Measurements from ENCODE around the gene TALDO1. TPM values are rescaled to one million over a fixed set of nuclear protein-coding genes. Genes with fewer than 3 reads are reported as not detected.

Gene TALDO1
- total and polyA plus RNA-seq, 10 of the 15 experiments (the other 5 are each of a cell fraction or from before 2014, with no cell fraction given) = 121 to 302 (median 182) TPM

DNA sequence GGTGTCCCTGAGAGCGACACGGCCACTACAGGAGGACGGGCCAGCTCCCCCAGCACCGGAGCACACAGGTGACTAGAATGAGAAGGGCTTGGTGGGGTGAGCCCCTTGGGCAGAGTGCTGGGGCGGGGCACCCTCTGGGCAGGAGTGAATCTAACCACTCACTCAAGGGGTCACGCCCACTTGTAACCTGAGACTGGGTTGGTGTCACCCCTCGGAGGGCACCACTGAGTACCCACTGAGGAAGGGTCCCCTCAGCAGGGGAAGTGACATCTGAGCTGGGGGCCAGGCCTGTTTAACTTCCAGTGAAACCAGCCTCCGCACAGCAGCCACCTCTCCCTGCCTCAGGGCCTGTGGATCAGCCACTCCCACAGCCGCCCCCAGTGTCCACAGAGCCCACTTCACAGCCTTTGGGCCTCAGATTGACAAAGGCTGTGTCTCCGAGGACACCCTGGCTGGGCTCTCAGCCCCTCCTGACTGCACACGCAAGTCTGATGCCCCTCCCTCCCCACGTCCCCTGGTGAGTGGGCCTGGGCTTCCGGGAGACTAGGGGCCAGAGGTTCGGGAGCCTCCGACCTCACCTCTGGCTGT lies 24.4 kb downstream of the TALDO1 start:
- DNase-seq (ENCODE audit: low read depth, low spot score) = no peak
- H3K27me3 ChIP-seq (replicated peaks in 1 of 2; ENCODE audit: control insufficient read depth in 2 of 2, insufficient read depth in 2 of 2, low read length in 1 of 2) = no peaks in the 10 kb centered on the region
- BruUV-seq (replicated peaks) = no TSS peak
- FAIRE-seq = no peak
- intact Hi-C loops (cut with micrococcal nuclease; ENCODE audit: unreplicated experiment) = no loop called here
- H4K20me1 ChIP-seq (ENCODE audit: control insufficient read depth, insufficient read depth) = no peaks in the 10 kb centered on the region
- peaks cover 7% of the 10 kb centered on the region for H3K4me1 ChIP-seq (ENCODE audit: control insufficient read depth, insufficient read depth, low read length)
- H3K4me2 ChIP-seq (ENCODE audit: control insufficient read depth, insufficient read depth) = no peak overlapping the region
- peaks cover 26% of the 10 kb centered on the region for H3K79me2 ChIP-seq (ENCODE audit: control insufficient read depth, insufficient read depth, low read length)
- ATAC-seq = no peak
- WGBS (ENCODE audit: insufficient coverage, insufficient replicate concordance, low lambda C conversion rate, missing lambda C conversion rate) = 92% methylated on average over 15 of the region's 15 CpGs
- peak; percentile 16; the same call in 1 of the 2 replicates for TF ChIP-seq POLR2AphosphoS5 (IDR thresholded peaks at IDR 0.05; ENCODE audit: low read length)
- no peak for TF ChIP-seq TCF3 (IDR thresholded peaks at IDR 0.05; ENCODE audit: borderline replicate concordance, insufficient read depth, low read depth, low read length)
- no peak overlapping the region for H3K4me3 ChIP-seq
- in situ Hi-C loops (cut with MboI) = no loop called here
- H3K9ac ChIP-seq (ENCODE audit: control insufficient read depth, insufficient read depth, low read length) = no peak overlapping the region
- peaks cover 6 to 27% of the 10 kb centered on the region in 2 experiments; a peak in 3 of 4 replicates for H3K36me3 ChIP-seq (ENCODE audit: control insufficient read depth in 2 of 2, insufficient read depth in 2 of 2, low read length in 1 of 2)
- no peaks in the 10 kb centered on the region for H3K9me3 ChIP-seq (replicated peaks; ENCODE audit: control insufficient read depth, insufficient read depth, low read length)
- RAD21 ChIA-PET (ENCODE audit: unreplicated experiment) = no interaction called here
- POLR2A ChIA-PET = no interaction called here
- no peak overlapping the region for H3K27ac ChIP-seq (ENCODE audit: control insufficient read depth, insufficient read depth)
- CTCF ChIA-PET = no interaction called here
- SMC1A ChIA-PET (ENCODE audit: uncharacterized antibody, unreplicated experiment) = no interaction called here
- H2AFZ ChIP-seq (ENCODE audit: control insufficient read depth, low read depth, low read length) = no peak overlapping the region

- in situ Hi-C loops (cut with MboI) (no loop called here), intact Hi-C loops (cut with micrococcal nuclease; ENCODE audit: unreplicated experiment) (no loop called here)
- Histone ChIP-seq H3K4me1 (ENCODE audit: control insufficient read depth, insufficient read depth, low read length) (peaks cover 7% of the 10 kb centered on the region), H4K20me1 (ENCODE audit: control insufficient read depth, insufficient read depth) (no peaks in the 10 kb centered on the region), H3K9ac (ENCODE audit: control insufficient read depth, insufficient read depth, low read length) (no peak overlapping the region), H3K4me3 (no peak overlapping the region), H3K27me3 (replicated peaks in 1 of 2; ENCODE audit: control insufficient read depth in 2 of 2, insufficient read depth in 2 of 2, low read length in 1 of 2) (no peaks in the 10 kb centered on the region), H3K79me2 (ENCODE audit: control insufficient read depth, insufficient read depth, low read length) (peaks cover 34% of the 10 kb centered on the region), H3K9me3 (replicated peaks; ENCODE audit: control insufficient read depth, insufficient read depth, low read length) (no peaks in the 10 kb centered on the region), H3K27ac (ENCODE audit: control insufficient read depth, insufficient read depth) (no peak overlapping the region), H3K36me3 (ENCODE audit: control insufficient read depth in 2 of 2, insufficient read depth in 2 of 2, low read length in 1 of 2) (peaks cover 0 to 27% of the 10 kb centered on the region in 2 experiments; a peak in 3 of 4 replicates), H3K4me2 (ENCODE audit: control insufficient read depth, insufficient read depth) (no peak overlapping the region), H2AFZ (ENCODE audit: control insufficient read depth, low read depth, low read length) (no peak overlapping the region)
- ChIA-PET CTCF (no interaction called here), POLR2A (no interaction called here), RAD21 (ENCODE audit: unreplicated experiment) (no interaction called here), SMC1A (ENCODE audit: uncharacterized antibody, unreplicated experiment) (no interaction called here)
- ATAC-seq = no peak
- no peak for FAIRE-seq
- no peak for DNase-seq (ENCODE audit: low read depth, low spot score)
- no TSS peak for BruUV-seq (replicated peaks)
- TF ChIP-seq SP1 (IDR thresholded peaks at IDR 0.05; ENCODE audit: low read depth, low read length) (no peak), POLR2A (IDR thresholded peaks at IDR 0.05; ENCODE audit: low read depth, low read length) (peak; percentile 30; the same call in 1 of the 2 replicates)
- 93% methylated on average over 24 of the region's 34 CpGs for WGBS (ENCODE audit: insufficient coverage, insufficient replicate concordance, low lambda C conversion rate, missing lambda C conversion rate)
Measured at GRCh38 chr11:772429-773390, 25.4 kb downstream of the TALDO1 start.

All from GM12878 (cell line).